ENCODE measurements around the gene PEX10.
"Not testable (repeated sequence)": the region's sequence is repeated elsewhere in the genome, so short reads cannot be mapped to it uniquely, and the experiment has no call there.

The PEX10 gene

GRCh38 chr1:2412395-2412772 lies at the start of gene PEX10:
PEX10 (minus strand) TSS chr1:2412564; CDS start chr1:2412502, 62 bp downstream.
- peak; percentile 88 for DNase-seq

- no peak for DNase-seq
Measured at GRCh38 chr1:2460996-2461751, 48.8 kb upstream of the PEX10 start.

- no peak for DNase-seq
Measured at GRCh38 chr1:2460203-2460602, 47.8 kb upstream of the PEX10 start.

- no peak for DNase-seq
Measured at GRCh38 chr1:2459757-2460156, 47.4 kb upstream of the PEX10 start.

DNA sequence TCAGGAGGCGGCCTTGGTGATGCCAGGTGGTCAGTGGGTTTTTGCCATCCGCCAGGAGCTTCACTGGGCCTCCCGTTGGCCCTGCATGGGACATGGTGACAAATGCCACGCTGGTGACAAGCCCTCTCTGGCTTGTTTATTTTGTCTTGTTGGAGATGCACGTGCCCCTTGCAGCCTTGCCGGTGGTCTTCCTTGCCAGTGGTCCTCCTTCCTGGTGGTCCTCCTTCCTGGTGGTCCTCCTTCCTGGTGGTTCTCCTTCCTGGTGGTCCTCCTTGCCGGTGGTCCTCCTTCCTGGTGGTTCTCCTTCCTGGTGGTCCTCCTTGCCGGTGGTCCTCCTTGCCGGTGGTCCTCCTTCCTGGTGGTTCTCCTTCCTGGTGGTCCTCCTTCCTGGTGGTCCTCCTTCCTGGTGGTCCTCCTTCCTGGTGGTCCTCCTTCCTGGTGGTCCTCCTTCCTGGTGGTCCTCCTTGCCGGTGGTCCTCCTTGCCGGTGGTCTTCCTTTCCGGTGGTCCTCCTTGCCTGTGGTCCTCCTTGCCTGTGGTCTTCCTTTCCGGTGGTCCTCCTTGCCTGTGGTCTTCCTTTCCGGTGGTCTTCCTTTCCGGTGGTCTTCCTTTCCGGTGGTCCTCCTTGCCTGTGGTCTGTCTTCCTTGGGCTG lies 46.9 kb upstream of the PEX10 start:
- not testable (repeated sequence) for DNase-seq

DNA sequence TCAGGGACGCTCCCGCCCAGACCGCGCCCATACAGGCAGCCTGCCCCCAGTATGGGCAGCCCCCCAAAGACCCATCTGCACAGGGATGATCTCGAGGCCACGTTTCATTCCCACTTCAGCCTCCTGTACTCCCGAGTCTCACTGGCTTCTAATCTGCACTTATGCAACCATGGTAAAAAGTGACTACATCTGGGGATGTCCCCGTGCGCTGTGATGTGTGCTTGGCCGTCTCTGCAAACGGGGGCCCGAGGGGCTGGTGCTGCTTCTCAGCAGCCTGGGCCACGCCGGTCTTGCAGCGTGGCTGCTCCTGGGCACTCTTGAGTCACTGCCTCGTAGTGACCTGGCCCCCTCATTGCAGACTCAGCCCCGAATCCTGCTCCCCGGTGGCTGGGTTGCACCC lies 46.3 kb upstream of the PEX10 start:
- DNase-seq, result no peak

- DNase-seq, result no peak
Measured at GRCh38 chr1:2457444-2457843, 45.1 kb upstream of the PEX10 start.

GRCh38 chr1:2455757-2456156 lies 43.4 kb upstream of the PEX10 start:
- DNase-seq, result no peak

- DNase-seq, result no peak
Measured at GRCh38 chr1:2454227-2454626, 41.9 kb upstream of the PEX10 start.

GRCh38 chr1:2452932-2453315 lies 40.6 kb upstream of the PEX10 start:
- DNase-seq, result no peak

DNA sequence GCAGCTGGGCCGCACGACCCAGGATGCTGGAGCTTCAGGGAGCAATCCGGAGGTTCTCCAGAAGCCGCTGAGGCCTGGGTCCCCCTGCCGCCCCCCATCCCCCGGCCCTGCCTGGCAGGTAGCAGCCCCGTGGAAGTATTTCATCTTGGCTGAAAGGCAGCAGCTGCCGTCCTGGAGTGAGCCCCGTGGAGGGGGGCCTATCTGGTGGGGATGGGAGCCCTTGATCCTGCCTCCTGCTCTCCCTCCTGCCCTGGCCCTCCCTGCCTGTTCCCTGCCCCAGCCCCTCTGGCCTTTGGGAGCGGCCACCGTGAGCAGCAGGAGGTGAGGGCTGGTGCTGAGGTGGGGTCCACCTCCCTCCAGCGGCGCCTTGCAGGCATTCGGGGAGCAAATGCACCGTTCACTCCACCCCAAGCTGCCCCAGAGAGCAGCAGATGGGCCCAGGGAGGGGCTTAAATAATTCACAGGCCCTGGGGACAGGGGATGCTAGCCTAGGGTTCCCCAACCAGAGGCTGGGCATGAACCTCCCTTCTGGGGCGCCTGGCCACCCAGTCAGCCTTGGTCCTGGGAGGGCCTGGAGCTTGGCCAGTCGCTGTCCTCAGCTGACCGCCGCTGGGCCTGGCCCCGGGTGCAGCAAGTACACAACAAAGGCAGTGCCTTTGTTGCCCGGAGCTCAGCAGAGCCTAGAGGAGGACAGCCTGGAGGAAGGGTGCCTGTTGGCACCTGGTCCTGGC lies 40.0 kb upstream of the PEX10 start:
- peak; percentile 52 for DNase-seq

DNA sequence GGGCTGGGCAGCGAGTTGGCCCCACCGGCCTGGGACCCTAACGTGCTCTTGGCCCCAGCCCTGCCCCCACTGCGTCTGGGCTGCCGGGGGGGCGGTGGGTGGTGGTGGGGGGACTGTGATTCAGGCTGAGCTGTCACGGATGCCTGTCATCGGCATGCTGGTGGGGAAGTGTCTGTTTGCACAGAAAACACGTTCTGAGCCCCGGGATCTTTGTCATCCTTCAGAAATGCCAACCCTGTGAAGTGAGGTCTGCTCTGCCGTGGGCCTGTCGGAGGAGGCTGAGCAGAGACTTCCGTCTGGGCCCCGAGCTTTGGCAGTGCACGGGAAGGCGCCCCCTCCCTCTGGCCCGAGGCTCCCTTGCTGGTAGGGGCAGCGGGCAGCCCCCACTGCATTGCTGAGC lies 39.4 kb upstream of the PEX10 start:
- no peak for DNase-seq

DNA sequence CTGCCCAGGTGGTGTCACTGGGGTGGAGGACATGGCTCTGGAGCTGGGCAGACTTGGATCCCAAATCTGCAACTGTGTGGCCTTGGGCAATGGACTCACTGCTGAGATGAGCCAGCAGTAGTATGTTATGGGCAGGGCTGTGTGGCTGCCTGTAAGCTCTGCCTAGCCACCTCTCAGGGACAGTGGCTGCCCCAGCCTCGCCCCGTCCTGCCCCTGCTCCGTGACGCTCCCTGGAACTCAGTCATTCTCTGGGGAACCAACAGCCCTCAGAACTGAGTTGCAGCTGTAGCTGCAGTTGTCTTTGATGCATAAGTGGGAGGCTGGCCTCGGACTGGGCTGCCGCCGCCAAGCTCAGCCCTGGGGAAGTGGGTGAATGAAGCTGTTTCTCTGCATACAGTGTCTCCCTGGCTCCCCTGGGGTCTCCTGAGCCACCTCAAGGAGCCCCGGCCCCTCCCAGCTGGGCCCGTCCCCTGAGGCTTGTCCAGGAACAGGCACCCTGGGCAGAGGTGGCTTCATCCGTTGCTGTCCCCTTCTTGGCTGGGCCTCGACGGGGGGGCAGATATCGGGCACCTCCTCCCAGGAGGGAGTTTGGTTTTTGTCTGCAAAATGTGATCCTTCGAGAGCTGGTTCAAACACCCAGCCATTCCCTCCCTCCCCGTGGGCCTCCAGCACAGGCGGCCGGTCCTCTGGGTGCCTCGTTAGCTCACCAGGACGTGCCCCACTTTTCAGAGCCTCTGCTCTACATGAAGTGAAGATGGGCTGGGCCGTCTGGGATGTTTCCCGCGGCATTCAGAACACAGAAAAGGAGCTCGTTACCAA lies 37.5 kb upstream of the PEX10 start:
- no peak for DNase-seq

GRCh38 chr1:2448098-2448445 lies 35.7 kb upstream of the PEX10 start:
- no peak for DNase-seq

DNA sequence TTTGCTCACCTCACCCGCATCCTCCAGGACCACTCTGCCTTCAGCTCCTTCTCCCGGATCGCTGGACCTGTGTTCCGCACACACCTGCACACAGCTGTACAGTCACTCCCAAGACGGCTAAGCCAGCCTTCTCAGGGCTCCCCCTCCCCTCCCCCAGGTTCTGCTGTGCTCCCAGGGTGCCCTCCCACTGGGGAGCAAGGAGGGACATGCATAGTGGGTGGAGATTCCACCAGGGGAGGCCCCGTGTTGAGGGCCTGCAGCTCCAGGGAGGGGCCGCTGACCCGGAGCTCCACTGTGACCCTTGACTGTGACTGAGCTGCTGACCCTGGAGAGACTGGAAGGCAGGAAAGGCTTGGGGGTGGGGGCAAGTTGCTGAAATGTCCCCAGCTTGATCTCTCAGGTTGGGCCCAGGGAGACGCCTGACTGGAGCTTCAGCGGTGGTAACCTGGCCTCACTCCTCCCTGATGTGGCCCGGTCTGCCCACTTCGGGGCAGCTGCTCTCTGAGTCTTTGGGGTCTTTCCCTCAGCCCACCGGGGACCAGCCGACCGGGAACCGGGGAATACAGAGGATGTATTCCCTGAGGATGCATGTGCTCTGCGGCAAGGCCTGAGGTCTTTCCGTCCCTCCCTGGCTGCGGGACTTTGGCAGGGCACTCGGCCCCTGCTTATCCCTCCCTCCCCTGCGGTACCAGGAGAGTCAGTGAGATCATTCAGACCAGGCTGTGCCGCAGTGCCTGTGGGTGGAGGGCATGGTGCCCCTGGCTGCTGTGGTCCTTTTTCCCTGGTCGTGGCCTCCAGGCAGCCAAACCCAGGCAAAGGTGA lies 35.1 kb upstream of the PEX10 start:
- DNase-seq, result no peak

DNA sequence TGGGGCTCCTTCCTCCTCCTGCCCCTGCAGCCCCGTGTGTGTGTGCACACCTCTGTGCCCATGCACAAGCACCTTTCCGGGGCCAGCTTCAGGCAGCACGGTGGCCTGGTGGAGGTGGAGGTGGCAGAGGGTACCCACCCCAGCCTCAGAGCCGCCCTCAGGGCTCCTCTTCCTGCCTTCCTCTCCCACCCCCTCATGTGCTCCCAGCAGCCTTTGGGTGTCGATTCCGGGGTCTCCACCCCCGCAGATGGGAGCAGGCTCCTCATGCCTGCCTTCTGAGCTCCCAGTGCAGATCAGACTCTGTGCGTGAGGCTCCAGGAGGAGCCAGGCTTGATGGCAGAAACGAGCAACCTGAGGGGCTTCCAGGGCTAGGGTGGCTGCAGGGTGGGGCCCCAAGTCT lies 34.5 kb upstream of the PEX10 start:
- no peak for DNase-seq

- no peak for DNase-seq
Measured at GRCh38 chr1:2446394-2446793, 34.0 kb upstream of the PEX10 start.

GRCh38 chr1:2445823-2446215 lies 33.5 kb upstream of the PEX10 start:
- no peak for DNase-seq

DNA sequence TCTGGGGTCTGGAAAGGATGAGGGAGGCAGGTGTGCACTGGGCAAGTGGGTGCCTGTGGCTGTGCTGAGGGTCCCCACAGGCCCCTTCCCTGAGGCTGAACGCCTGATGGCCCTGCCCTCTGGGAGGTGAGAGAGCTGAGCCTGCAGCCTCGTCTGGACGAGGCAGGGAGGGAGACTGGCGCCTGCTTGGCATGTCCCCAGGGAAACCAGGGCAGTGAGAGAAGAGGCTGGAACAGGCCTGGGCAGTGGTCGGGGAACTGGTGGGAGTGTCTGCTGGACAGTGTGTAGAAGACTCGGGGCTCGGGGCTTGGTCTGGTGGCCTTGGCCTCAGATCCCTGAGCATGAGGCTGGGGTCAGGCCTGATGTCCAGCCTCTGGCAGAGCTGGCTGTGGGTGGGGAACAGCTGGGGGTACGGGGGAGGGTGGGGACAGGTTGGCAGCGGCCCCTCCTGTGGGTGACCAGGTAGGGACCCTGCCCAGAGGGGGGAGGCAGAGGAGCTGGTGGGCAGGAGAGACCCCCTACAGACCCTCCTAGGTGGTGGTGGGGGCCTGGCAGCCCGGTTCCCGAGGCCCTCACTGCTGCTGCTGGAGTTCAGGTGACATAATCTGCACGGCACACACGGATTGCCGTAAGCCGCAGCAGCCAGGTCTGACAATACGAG lies 32.9 kb upstream of the PEX10 start:
- no peak for DNase-seq

DNA sequence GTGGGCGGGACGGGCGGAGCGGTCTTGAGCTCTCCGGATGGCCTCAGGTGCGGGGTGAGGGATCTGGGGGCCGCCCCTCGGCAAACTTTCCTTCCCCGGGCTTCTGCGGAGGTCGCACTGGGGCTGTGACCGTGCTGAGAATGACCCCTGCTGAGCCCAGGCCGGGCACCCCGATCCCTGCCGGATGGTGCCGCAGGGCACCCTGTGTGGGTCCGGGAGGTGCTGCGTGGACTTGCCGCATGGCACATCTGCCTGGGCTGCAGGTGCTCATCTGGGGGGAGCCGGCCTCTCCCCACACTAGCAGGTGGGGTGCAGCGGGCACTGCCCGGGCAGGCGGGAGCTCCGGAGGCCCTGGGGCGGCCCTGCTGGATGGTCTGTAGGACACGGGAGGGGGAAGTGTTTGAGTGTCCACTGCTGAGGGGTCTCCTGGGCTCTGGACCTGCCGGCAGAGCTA lies 31.8 kb upstream of the PEX10 start:
- no peak for DNase-seq

DNA sequence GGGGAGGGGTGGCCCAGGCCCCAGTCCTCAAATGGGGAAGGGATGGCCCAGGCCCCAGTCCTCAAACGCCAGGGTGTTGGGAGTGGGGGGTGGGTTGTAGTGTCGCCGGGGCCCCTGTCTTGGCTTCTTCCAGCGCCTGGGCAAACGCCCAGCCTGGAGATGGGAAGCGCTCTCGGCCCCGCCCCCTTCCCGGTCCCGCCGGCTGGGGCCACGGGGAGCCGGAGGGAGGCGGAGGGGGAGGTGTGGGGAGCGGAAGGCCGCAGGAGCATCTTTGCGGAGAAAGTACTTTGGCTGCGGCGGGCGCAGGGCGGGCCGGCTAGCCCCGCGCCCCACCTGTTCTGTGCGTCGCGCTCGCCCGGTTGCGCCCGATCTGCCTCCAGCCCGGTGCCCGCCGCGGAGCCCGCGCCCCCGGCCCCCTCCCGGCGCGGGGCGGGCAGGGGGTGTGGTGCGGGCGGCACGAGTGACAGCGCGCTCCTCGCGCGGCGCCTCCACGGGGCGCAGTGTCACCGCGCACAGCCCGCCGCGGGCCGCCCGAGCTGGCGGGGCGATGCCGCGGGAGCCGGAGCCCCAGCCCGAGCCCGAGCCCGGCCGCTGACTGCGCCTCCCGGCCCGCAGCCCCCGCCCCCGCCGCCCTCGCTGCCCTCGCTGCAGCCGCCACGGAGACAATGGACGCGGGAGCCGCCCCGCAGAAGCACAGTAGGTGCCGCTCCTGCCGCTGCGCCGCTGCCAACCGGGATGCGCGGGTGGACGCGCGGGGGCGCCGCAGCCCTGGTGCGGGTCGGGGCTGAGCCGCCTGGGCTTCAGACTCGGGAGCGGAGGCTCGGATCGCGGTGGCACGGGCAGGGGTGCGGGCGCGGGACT lies 31.1 kb upstream of the PEX10 start:
- DNase-seq, result no peak
